Kidney capillary endothelial cell (primary cell): Measurements from ENCODE around the gene RPL18A.
"Not testable (repeated sequence)": the region's sequence is repeated elsewhere in the genome, so short reads cannot be mapped to it uniquely, and the experiment has no call there.

Experiments
- DNase-seq: peaks from one replicate; pipeline ENCODE4 v3.0.0-alpha.2; 2018; ENCODE audit warnings: low spot score

Gene RPL18A

DNA sequence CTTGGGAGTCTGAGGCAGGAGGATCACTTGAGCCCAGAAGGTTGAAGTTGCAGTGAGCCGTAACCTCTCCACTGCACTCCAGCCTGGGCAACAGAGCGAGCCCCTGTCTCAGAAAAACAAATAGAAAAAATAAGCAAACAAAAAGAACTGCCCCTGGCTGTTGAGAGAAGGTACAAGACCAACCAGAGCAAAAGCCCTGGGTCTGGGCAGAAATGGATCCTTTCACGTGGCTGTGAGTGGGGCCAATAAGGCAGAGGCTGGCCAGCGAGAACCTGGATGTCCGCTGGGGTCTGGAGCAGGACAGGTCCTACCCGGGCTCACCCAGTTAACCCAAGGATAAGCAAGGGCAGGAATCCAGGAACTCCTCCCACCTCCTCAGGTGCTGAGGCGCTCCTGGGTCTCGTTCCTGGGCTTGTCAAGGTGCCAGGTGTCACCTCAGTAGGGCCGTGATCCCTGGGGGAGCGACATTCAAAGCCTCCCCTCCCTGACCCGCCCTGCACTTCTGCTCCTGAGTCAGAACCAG is 7.3 kb downstream of the RPL18A start:
- no peak for DNase-seq

DNA sequence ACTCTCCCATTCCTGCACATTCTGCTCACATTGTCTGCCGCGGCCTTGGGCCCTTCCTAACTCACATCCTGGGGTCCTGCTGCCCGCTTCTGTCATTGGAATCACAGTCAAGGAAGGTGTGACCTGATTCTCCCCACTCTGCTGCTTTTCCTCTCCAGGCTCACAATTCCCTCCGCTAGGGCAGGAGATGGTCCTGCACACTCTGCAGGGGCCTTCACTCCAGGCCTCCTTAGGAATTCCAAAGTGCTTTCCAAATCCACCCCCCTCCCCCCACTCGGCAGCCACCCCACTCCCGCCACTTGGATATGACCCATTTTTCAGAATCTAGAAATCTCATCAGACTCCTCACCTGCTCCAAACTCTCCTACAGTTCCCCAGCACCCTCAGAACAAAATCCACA is 9.0 kb downstream of the RPL18A start:
- no peak for DNase-seq

DNA sequence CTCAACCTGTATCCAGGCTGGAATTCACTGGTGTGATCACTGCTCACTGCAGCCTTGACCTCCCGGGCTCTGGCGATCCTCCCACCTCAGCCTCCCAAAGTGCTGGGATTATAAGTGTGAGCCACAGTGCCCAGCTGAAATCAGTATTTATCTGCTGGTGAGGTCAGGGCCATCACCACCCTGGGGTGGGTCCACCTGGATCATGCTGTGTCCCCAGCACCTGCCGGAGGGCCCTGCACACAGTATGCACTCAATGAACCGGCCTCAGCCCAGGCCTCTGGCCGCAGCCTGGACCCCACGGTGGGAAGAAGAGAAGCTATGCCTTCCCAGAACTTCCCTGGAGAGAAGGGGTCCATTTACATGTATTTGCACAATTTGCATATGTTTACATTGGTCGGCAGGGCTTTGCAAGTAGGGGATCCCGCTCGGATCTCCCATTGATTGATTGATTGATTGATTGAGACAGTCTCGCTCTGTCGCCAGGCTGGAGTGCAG is 9.5 kb downstream of the RPL18A start:
- DNase-seq = no peak

DNA sequence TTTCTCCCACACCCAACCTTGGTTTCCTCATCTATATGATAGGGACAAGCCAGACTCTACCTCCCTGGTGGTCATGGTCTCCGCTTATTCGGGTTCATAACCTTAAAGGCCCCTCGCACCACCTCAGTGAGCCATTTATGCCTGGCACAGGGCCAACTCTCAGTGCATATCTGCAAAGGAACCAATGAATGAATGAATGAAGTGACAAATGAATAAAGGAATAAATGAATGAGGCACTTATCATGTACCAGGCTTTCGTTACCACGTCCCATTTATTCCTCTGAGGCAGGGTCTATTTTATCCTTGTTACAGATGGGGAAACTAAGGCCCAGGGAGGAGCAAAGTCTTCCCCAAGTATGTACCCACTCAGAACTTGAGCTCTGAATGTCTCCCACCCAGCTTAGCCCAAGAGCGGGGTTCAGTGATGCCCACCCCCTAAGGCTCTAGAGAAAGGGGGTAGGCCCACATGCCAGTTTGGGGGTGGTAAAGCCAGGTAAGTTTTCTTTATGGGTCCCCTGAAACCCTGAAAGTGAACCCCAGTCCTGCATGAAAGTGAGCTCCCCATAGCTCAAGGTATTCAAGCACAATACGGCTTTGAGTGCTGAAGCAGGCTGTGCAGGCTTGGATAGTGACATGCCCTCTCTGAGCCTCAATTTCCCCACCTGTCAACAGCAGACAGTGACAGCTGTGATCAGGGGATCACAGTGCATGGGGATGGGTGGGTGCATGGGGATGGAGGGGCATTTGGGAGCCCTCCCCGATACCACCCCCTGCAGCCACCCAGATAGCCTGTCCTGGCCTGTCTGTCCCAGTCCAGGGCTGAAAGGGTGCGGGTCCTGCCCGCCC is 11.5 kb downstream of the RPL18A start:
- no peak for DNase-seq

DNA sequence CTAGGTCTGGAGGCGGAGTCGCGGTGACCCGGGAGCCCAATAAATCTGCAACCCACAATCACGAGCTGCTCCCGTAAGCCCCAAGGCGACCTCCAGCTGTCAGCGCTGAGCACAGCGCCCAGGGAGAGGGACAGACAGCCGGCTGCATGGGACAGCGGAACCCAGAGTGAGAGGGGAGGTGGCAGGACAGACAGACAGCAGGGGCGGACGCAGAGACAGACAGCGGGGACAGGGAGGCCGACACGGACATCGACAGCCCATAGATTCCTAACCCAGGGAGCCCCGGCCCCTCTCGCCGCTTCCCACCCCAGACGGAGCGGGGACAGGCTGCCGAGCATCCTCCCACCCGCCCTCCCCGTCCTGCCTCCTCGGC is 12.2 kb downstream of the RPL18A start, which contains the start of gene SLC5A5:
Gene SLC5A5 (plus strand): TSS at position 68 of the 373 bp plus-strand sequence. CDS start 375 bp downstream, outside the sequence.
- DNase-seq = no peak

DNA sequence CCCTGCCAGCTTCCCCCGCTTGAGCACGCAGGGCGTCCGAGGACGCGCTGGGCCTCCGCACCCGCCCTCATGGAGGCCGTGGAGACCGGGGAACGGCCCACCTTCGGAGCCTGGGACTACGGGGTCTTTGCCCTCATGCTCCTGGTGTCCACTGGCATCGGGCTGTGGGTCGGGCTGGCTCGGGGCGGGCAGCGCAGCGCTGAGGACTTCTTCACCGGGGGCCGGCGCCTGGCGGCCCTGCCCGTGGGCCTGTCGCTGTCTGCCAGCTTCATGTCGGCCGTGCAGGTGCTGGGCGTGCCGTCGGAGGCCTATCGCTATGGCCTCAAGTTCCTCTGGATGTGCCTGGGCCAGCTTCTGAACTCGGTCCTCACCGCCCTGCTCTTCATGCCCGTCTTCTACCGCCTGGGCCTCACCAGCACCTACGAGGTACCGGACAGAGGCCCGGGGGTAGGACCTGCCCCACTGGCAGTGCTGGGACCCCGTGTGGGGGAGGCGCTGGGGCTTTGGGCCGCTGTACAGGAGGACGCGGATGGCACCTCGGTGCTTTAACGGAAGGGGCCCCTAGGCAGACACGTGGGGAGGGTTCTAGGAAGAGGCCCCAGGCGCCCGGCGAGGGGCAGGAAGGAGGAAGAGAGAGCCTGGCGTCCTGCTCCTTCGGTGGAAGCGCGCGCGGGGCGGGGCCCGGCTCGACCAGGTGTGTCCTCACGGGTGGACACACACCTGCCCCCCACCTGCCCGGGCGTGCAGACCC is 12.7 kb downstream of the RPL18A start:
- DNase-seq = no peak

DNA sequence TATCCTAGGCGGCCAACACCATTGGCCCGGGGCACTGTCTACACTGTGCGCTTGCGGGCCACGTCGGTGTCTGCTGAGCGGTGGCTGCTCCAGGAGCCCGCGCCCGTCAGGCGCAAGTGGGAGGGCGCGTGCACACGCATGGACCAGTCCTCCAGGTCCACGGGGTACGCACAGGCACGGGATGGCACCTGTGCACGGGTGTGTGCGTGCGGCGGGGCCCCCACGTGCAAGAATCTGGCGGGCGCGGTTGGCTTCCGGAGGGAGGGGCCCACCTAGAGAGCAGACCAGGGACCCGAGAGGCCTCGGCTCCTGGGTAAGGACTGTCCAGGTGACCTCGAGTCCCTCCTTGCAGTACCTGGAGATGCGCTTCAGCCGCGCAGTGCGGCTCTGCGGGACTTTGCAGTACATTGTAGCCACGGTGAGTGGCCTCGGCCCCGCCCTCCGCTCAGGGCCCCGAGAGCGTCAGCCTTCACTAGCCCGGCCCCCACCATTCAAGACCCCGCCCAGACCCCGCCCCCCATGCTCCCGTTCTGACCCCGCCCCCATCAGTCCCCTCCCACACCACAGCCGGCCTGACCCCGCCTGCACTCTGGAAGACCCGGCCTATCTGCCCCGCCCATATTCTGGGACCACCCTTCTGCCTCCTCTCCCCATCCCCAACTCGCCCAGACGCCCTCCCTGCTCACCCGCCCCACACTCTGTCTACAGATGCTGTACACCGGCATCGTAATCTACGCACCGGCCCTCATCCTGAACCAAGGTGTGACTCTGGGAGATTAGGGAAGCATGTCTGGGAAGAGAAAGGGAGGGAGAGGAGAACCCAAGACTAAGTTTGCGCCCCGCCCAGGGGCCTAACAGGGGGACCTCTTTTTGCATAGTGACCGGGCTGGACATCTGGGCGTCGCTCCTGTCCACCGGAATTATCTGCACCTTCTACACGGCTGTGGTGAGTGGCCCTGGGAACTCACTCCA is 14.4 kb downstream of the RPL18A start:
- no peak for DNase-seq

DNA sequence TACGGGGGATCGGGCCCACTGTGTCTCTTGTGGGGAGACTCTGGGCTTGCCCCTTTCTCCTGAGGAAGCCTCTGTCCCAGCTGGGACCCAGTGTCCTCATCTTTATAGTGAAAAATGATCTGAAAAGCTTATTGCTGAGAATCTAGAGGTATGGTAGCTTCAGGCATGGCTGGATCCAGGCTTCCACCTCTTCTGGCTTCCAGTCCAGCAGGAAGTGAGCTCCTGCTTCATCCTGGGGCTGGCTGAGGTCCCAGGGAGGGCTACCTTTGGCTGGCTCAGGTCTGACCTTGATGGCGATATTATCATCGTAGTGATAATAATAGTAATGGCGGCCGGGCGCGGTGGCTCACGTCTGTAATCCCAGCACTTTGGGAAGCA is 15.0 kb downstream of the RPL18A start:
- DNase-seq = no peak

DNA sequence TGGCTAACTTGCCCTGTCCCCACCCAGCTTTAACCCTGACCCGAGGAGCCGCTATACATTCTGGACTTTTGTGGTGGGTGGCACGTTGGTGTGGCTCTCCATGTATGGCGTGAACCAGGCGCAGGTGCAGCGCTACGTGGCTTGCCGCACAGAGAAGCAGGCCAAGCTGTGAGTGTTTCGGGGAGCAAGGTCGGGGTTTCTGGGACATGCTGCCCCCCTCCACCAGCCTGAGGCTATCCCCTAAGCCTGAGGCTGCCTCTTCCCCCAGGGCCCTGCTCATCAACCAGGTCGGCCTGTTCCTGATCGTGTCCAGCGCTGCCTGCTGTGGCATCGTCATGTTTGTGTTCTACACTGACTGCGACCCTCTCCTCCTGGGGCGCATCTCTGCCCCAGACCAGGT is 18.0 kb downstream of the RPL18A start:
- DNase-seq = no peak

DNA sequence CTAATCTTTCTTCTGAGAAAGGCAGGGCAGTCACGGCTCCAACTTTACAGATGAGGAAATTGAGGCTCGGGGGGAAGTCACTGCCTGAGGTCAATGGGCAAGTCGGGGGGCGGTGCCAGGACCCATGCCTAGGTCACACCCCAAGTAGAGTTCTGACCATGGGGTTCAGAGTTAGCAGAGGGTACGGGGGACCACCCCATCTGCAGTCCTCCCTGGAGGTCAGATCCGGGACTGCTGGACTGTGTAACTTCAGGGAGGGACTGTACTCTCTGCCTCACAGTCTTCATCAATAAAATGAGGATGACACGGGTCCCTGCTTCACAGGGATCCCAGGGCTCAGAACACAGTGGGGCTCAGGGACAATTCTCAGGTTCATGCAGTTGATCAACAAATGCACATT is 19.8 kb downstream of the RPL18A start:
- DNase-seq = no peak

DNA sequence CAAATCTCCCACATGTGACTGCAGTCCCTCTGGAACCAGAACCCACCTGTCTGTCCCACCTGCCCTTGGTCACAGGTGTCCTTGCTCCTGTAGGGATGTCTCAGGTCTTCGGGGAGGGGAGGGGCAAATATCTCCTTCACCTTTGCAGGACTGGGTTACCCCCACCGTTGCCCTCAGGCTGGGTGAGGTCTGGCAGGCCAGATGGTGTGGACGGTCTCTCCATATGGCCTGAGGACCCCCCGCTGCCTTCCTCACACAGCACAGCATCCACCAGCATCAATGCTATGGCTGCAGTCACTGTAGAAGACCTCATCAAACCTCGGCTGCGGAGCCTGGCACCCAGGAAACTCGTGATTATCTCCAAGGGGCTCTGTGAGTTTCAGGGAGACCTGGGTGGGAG is 22.0 kb downstream of the RPL18A start:
- no peak for DNase-seq

DNA sequence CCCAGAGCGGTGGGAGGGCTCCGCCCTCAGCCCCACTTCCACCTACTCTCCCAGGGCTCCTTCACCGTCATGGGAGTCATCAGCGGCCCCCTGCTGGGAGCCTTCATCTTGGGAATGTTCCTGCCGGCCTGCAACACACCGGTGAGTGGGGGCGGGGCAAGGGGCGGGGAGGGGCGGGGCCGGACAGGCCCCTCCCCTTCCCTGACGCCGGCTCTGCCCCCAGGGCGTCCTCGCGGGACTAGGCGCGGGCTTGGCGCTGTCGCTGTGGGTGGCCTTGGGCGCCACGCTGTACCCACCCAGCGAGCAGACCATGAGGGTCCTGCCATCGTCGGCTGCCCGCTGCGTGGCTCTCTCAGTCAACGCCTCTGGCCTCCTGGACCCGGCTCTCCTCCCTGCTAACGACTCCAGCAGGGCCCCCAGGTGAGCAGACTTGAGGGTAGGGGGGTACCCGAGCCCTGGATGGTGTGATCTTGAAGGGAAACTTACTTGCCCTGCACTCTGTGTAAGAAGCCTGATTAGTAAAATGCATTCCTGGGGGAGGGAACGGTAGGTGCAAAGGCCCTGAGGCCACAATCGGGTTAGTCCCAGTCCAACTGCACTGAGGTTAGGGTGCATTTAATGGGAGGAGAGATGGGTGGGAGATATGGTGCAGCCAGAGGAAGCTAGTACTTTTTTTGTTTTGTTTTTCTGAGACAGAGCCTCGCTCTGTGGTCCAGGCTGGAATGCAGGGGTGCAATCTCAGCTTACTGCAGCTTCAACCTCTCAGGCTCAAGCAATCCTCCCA is 24.1 kb downstream of the RPL18A start:
- DNase-seq = no peak

DNA sequence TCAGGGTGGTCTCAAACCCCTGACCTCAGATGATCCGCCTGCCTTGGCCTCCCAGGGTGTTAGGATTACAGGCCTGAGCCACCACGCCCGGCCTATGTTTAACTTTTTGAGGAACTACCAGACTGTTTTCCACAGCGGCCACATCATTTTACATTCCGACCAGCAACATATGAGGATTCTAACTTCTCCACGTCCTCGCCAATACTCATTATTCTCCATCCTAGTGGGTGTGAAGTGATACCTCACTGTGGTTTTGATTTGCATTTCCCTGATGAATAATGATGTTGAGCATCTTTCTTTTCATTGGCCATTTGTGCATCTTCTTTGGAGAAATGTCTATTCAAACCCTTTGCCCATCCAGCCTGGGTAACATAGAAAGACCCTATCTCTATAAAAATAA is 26.8 kb downstream of the RPL18A start:
- no peak for DNase-seq

DNA sequence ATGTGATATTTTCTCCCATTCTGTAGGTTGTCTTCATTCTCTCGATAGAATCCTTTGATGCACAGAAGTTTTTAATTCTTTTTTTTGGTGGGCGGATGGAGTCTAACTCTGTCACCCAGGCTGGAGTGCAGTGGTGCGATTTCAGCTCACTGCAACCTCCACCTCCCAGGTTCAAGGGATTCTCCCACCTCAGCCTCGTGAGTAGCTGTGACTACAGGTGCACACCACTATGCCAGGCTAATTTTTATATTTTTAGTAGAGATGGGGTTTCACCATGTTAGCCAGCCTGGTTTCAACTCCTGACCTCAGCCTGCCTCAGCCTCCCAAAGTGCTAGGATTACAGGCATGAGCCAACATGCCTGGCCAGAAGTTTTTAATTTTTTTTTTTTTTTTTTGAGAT is 27.5 kb downstream of the RPL18A start:
- not testable (repeated sequence) for DNase-seq

DNA sequence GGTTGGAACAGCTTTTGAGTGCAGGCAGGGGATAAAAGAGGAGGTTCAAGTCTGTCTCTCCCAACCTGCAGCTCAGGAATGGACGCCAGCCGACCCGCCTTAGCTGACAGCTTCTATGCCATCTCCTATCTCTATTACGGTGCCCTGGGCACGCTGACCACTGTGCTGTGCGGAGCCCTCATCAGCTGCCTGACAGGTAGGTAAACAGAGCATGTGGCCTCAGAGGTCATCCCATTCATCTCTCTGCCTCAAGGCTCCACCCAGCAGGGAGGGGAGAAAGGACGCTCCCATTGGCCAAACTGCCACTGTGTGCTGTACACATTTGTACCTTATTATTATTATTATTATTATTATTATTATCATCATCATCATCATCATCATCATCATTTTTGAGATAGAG is 28.6 kb downstream of the RPL18A start:
- no peak for DNase-seq

DNA sequence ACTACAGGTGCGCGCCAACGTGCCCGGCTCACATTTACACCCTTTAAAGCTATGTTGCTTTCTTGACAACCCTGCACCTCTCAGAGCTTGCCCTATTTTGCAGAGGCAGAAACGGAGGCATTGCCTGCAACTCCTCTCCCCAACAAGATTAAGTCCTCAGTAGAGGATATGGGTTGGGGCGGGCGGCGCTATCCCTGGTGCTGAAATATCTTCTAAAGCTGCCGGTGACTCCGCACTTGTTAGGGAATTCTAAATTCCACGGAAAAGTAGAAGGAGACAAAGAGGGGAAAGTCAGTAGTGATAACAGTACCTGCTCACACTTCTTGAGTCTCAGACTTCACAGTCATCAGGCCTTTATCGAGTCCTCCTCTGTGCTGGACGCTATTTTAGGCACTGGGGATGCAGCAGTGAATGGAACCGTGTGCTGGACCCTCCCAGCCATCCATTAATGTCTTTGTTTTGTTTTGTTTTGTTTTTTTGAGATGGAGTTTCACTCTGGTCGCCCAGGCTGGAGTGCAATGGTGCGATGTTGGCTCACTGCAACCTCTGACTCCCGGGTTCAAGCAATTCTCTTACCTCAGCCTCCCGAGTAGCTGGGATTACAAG is 30.0 kb downstream of the RPL18A start:
- DNase-seq = no peak

DNA sequence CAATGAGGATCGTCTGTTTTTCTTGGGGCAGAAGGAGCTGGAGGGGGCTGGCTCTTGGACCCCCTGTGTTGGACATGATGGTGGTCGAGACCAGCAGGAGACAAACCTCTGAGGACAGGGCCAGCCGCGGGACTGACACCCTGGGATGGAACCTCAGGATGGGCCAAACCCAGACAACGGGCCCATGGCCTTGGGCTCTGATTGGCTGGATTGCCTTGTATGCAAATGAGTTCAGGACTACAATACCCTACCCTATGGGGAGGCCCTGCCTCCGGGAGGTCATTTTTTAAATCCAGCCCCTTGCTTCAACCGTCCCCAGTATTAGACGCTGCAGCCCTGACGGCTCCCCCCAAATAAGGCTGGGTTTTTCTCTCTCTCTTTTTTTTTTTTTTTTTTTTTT is 34.1 kb downstream of the RPL18A start:
- DNase-seq = no peak

DNA sequence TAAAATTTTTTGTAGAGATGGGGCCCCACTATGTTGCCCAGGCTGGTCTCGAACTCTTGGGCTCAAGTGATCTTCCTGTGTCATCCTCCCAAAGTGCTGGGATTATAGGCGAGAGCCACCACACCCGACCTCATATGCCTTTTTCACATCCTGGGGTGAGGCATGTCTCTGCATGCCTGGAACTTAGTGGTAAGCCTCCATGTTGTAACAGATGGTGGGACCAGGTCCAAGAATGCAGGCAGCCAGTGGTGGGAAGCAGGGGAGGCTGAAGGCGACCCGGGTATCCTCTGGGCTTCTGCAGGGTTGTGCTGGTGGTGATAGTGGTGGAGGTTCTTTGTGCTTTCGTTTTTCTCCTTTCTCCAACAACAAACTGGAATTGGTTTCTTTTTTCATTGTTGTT is 43.0 kb downstream of the RPL18A start:
- no peak for DNase-seq

DNA sequence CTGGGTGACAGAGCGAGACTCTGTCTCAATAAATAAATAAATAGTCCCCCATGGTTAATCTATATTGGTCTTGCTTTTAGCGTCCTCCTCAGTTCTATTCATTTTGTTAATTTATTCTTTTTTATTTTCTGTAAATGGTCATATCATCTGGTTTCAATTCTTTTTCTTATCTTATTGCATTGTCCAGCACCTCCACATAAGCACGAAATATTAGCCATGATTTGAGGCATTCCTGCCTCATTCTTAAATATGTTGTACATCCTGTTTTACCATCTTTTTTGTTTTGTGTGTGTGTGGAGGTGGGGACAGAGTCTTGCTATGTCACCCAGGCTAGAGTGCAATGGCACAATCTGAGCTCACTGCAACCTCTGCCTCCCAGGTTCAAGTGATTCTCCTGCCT is 48.5 kb downstream of the RPL18A start:
- no peak for DNase-seq

DNA sequence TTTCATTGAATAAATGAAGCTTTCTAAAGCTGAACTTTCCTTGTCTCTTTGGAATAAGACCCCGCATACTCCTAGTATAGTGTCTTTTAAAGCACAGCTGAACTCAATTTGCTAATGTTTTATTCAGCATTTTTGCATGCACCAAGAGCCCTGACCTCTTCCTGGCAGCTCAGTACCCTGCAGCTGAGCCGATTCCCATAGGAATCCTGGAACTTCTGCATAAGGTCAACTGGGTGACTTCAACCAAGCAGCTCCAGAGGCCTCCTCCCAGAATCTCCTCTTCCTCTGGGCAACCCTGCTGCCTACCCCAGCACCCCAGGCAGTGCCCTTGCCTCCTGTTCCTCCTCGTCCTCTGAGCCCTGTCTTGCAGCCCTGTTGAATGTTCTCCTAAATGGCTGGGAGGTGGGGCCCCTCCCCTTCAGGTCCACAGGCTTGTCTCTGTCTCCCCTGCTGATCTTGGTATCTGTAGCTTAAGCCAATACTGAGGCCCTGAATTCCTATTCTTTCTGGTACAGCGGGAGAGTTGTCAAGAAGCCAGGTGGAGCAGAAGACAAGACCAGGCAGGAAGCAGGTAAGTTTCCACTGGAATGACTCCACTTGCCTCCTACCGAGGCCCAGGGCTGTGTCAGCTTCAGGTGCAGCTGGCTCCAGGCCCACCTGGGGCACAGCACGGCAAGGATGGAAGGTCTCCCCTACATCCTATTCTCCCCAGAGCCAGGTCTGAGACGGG is 49.5 kb downstream of the RPL18A start:
- DNase-seq = no peak
